Mesothelial cell of epicardium (in vitro differentiated cells): ENCODE results near the gene DAPK1. TPM values are rescaled to one million over a fixed set of nuclear protein-coding genes. Genes with fewer than 3 reads are reported as not detected.

Experiments used
- DNase-seq, 2 experiments: peaks; one replicate each; pipeline ENCODE4 v3.0.0; 2021; ENCODE audit warnings: low spot score in 2 of 2; ENCODE audit not compliant: unreplicated experiment in 2 of 2
- H3K27ac Mint-ChIP-seq: 2 replicates; pipeline ENCODE4 v1.8.0; 2021; ENCODE audit warnings: mixed read lengths
- H3K27me3 Mint-ChIP-seq: 2 replicates; pipeline ENCODE4 v1.8.0; 2021; ENCODE audit warnings: low read depth, mixed read lengths
- H3K36me3 Mint-ChIP-seq: 2 replicates; pipeline ENCODE4 v1.8.0; 2021; ENCODE audit warnings: mixed read lengths
- H3K4me1 Mint-ChIP-seq: 2 replicates; pipeline ENCODE4 v1.8.0; 2021; ENCODE audit warnings: mixed read lengths
- H3K4me3 Mint-ChIP-seq: 2 replicates; pipeline ENCODE4 v1.8.0; 2021; ENCODE audit warnings: mild to moderate bottlenecking, moderate library complexity, mixed read lengths
- H3K9me3 Mint-ChIP-seq: 2 replicates; pipeline ENCODE4 v1.8.0; 2021; ENCODE audit warnings: mixed read lengths
- total RNA-seq: library from RNA; stranded (reverse); gene quantifications from 3 replicates; pipeline ENCODE4 v1.2.1, GENCODE V29; 2021
- TF ChIP-seq, protein P1 (sequence below): fragments of 200-600 bp; sonication (generic); IDR thresholded peaks from one replicate; pipeline ENCODE4 v1.5.0; 2021; ENCODE audit warnings: antibody characterized with exemption; ENCODE audit not compliant: unreplicated experiment

Gene DAPK1
- total RNA-seq, 1 donor from 2014 or later, result 239 TPM

DNA sequence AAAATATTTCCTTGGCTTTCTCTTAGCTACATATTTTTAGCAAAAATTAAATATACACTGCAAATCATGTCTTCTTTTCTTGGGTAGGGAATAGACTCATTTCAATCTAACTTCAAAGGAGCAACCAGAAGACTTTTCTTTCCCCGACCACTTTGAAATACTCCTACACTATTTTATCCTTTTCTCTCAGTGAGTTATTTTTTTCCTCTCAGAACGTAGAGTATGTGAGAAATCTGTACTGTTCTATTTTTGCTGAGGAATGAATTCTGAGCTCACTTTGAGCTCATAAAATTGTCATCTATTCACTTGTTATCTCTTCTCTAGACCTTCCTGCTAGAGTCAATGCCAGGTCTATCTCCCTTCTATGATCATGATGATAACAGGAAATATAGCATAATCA is 22.2 kb upstream of the DAPK1 start:
- DNase-seq, result no peak
- Mint-ChIP-seq H3K27ac (peak overlapping the region; percentile 87), H3K4me1 (peaks cover 33% of the 10 kb centered on the region), H3K36me3 (no peaks in the 10 kb centered on the region), H3K9me3 (no peaks in the 10 kb centered on the region), H3K4me3 (no peak overlapping the region), H3K27me3 (no peaks in the 10 kb centered on the region)
- TF ChIP-seq, protein P1, sequence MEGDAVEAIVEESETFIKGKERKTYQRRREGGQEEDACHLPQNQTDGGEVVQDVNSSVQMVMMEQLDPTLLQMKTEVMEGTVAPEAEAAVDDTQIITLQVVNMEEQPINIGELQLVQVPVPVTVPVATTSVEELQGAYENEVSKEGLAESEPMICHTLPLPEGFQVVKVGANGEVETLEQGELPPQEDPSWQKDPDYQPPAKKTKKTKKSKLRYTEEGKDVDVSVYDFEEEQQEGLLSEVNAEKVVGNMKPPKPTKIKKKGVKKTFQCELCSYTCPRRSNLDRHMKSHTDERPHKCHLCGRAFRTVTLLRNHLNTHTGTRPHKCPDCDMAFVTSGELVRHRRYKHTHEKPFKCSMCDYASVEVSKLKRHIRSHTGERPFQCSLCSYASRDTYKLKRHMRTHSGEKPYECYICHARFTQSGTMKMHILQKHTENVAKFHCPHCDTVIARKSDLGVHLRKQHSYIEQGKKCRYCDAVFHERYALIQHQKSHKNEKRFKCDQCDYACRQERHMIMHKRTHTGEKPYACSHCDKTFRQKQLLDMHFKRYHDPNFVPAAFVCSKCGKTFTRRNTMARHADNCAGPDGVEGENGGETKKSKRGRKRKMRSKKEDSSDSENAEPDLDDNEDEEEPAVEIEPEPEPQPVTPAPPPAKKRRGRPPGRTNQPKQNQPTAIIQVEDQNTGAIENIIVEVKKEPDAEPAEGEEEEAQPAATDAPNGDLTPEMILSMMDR, result no peak

DNA sequence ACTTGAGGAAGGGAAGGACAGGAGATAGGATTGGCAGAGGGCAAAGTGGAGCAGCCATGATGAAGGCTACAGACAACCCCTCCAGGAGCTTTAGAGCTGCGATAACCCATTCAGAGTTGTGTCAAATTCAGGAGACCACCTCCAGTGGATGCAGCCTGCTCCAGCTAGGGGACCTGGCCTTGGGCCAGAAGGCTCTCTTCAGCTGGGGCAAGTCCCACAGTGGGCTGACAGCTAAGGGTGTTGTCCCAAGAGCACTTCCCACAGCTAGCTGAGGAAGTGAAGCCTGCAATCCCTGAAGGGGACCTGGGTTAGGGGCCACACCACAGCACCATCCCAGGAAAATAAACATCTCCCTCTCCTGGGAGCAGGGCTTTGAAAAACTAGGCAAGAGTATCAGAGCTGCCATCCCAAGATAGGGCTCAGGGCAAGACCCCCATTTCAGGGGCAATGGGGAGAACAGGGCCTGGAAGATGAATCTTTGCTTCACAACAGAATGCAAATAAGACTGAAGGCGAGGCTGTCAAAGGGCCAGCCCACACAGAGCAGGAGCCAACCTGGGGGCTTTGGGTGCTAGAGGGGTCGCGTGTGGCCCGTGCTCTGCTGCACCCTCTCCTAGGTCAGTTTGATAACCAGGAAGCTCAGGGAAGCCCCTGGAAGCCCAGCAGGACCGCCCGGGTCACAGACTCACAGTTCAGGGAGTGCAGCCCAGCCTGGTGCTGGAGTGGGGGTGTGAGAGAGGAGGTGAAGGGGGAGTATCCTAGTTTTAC is 19.3 kb upstream of the DAPK1 start:
- Mint-ChIP-seq H3K27me3 (no peaks in the 10 kb centered on the region), H3K9me3 (no peaks in the 10 kb centered on the region), H3K36me3 (no peaks in the 10 kb centered on the region), H3K27ac (no peak overlapping the region), H3K4me1 (peaks cover 38% of the 10 kb centered on the region), H3K4me3 (no peak overlapping the region)
- TF ChIP-seq, protein P1, result no peak
- no peak for DNase-seq

DNA sequence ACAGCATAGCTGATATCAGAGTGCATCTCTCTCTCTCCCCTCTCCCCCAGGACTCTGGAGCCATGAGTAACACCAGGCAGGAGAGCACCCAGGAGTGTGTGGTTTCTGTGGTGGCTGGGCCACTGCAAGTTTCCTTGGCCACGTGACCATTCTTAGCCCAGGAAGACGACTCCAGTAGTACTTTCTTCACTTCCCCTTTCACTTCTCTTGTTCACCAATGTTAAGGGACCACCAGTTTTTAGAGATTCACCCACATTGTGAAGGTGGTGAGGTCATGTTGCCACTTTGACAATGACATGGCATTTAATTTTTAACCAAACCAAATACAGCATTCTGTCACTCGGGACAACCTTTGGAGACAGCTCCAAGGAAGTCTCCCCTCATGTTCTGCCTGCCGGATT is 17.9 kb upstream of the DAPK1 start:
- Mint-ChIP-seq H3K9me3 (no peaks in the 10 kb centered on the region), H3K27me3 (no peaks in the 10 kb centered on the region), H3K27ac (no peak overlapping the region), H3K4me3 (no peak overlapping the region), H3K4me1 (peaks cover 34% of the 10 kb centered on the region), H3K36me3 (no peaks in the 10 kb centered on the region)
- DNase-seq, result no peak
- TF ChIP-seq, protein P1, result no peak

DNA sequence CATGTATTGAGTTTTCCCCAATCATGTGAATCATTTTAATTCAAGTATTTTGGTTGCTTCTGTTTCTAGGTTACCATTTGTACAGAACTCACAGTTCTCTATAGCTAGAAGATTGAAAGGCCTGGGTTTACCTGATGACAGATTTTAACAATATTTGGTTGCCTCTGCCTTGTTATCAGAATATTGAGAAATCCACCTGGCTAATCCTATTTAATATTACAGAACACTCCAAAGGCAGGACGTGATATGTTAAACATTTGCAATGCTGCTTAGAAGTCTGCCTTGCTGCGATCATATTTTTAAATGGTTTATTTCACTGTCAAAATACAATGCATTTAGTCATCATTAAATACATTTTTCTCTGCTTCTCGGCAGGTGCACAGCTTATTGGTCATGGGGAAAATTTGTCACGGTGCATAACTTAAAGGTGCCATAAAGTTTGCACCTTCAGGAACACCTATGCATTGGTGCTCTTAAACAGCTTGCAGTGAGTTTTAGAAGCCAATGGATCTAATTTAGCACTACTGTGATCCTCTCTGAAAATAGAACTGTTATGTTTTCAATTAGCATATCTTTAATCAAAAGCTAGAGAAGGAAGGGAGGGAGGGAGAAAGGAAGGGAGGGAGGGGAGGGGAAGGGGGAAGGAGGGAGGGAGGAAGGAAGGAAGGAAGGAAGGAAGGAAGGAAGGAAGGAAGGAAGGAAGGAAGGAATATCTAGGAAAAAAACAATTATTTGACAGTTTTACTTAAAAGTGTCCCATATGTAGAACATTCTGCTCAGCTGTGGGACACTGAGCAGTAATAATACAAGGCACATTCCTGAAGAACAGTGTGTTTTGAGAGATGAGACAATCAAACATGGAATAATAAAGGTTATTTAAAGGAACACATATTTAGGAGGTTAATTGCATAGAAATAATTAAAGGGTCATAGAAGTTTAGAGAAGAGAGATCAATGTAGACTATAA is 15.5 kb upstream of the DAPK1 start:
- Mint-ChIP-seq H3K9me3 (peaks cover 4% of the 10 kb centered on the region), H3K36me3 (no peaks in the 10 kb centered on the region), H3K27me3 (no peaks in the 10 kb centered on the region), H3K27ac (no peak overlapping the region), H3K4me3 (no peak overlapping the region), H3K4me1 (peaks cover 24% of the 10 kb centered on the region)
- no peak for DNase-seq
- TF ChIP-seq, protein P1, result no peak

DNA sequence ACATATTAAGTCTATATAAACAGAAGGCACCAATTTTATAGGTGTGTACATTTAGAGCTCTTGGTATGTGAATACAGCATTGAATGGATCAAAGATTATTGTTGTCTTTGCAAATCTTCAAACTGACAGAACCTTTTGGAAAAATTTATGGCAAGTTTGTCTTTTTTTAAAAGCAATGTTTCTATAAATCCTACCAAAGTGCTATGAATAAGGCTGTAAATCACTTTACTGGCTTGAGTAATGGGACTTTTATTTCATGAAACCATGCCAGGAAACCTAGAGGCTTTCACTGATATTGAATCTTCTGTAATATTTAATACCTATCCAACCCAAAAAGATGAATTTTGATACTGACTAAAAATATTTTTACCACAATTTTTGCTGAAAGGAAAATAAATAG is 7.4 kb upstream of the DAPK1 start:
- peaks cover 11% of the 10 kb centered on the region for H3K27me3 Mint-ChIP-seq
- no peak overlapping the region for H3K27ac Mint-ChIP-seq
- TF ChIP-seq, protein P1, result no peak
- H3K4me1 Mint-ChIP-seq, result peaks cover 37% of the 10 kb centered on the region
- no peak for DNase-seq
- H3K9me3 Mint-ChIP-seq, result peaks cover 4% of the 10 kb centered on the region
- H3K36me3 Mint-ChIP-seq, result no peaks in the 10 kb centered on the region
- H3K4me3 Mint-ChIP-seq, result no peak overlapping the region
